ENCODE data around the gene ACAP1. TPM values are rescaled to one million over a fixed set of nuclear protein-coding genes. Genes with fewer than 3 reads are reported as not detected.
"Not testable (repeated sequence)": the region's sequence is repeated elsewhere in the genome, so short reads cannot be mapped to it uniquely, and the experiment has no call there.

ACAP1 gene
- total RNA-seq, 1 donor from 2014 or later: 0.81 TPM

GRCh38 chr17:7329374-7329996 is 6.8 kb upstream of the ACAP1 start:
- peak overlapping the region; percentile 97 for H3K4me3 ChIP-seq (ENCODE audit: low read depth, low read length)
- peak; percentile 19 for TF ChIP-seq CTCF (conservative IDR thresholded peaks at IDR 0.05; ENCODE audit: low read depth, low read length)
- DNase-seq (ENCODE audit: low read depth): peak; percentile 85

DNA sequence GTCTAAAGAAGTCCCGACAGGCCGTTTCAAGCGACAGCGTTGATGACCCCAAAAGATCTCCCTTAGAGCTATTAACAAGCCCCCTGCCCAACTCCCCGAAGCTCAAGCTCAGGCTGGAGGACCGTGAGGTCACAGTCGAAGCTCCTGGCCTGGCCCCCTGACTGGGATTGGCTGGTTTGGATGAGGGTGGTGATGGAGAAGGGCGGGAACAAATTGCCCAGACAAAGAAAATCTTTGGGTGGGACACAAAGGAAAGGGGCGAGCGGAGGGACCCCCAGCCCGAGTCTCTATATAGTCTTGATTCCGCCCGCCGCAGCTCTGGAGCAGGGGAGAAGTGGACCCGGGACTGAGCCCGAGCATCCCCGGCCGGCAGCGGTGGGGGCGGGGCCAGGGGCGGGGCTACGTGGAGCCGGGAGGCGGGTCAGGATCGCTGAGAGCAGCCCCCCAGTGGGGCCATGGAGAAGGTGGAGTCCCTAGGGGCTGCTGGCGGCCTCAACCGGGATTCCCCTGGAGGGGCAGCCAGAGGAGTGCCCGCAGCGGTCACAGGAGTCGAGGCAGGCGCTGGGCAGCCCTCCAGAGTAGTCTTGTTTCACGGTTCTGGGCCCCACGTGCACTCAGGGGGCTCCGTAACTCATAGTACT is 6.2 kb upstream of the ACAP1 start:
- no peak for TF ChIP-seq CTCF (conservative IDR thresholded peaks at IDR 0.05; ENCODE audit: low read depth, low read length)
- H3K4me3 ChIP-seq (ENCODE audit: low read depth, low read length): peak overlapping the region; percentile 97
- DNase-seq (ENCODE audit: low read depth): no peak

DNA sequence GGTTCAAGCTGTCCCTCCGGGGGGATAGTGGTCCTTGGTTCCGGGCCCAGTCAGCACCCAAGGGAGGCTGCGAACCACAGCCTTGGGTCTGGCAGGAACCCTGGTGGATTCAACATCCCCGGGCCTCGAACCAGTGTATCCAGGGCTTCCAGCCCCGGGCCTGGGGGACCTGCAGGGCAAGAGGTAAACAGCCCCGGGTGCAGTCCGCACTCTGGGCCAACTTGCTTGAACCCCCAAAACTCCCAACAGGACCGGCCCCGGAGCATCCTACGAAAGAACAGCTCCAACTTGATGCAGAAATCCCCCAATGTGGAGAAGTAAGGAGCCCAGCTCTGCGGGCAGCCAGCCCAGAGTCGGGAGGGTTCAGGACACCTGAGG is 5.7 kb upstream of the ACAP1 start:
- no peak for TF ChIP-seq CTCF (conservative IDR thresholded peaks at IDR 0.05; ENCODE audit: low read depth, low read length)
- peak overlapping the region; percentile 97 for H3K4me3 ChIP-seq (ENCODE audit: low read depth, low read length)
- DNase-seq (ENCODE audit: low read depth): no peak

- no peak overlapping the region for H3K4me3 ChIP-seq (ENCODE audit: low read depth, low read length)
- TF ChIP-seq CTCF (conservative IDR thresholded peaks at IDR 0.05; ENCODE audit: low read depth, low read length): no peak
- DNase-seq (ENCODE audit: low read depth): no peak
Observed at GRCh38 chr17:7332111-7332510, 4.2 kb upstream of the ACAP1 start.

GRCh38 chr17:7332600-7333069 is 3.7 kb upstream of the ACAP1 start:
- H3K4me3 ChIP-seq (ENCODE audit: low read depth, low read length); DNase-seq (ENCODE audit: low read depth): not testable (repeated sequence)

GRCh38 chr17:7334938-7335538 is 1.3 kb upstream of the ACAP1 start:
- DNase-seq (ENCODE audit: low read depth): no peak
- H3K4me3 ChIP-seq (ENCODE audit: low read depth, low read length): no peak overlapping the region
- no peak for TF ChIP-seq CTCF (conservative IDR thresholded peaks at IDR 0.05; ENCODE audit: low read depth, low read length)

DNA sequence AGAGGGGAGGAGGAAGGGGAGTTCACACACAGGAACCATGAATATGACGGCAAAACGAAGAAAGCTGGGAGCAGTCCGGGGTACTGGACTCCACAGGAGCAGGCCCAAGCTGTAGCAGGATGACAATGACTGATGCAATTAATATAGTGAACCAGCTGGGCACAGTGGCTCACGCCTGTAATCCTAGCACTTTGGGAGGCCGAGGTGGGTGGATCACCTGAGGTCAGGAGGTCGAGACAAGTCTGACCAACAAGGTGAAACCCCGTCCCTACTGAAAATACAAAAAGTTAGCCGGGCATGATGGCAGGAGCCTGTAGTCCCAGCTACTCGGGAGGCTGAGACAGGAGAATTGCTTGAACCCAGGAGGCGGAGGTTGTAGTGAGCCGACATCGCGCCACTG is 564 bp upstream of the ACAP1 start:
- DNase-seq (ENCODE audit: low read depth); H3K4me3 ChIP-seq (ENCODE audit: low read depth, low read length): not testable (repeated sequence)

DNA sequence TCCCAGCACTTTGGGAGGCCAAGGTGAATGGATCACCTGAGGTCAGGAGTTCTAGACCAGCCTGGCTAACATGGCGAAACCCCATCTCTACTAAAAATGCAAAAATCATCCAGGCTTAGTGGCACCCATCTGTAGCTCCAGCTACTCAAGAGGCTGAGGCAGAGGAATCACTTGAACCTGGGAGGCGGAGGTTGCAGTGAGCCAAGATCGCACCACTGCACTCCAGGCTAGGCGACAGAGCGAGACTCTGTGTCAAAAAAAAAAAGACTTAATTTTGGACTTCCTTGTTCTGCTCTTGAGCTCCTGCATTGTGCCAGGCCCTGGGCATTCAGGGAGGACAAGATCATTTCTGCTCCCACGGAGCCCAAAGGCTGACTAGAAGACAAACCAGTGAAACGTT is 1.3 kb downstream of the ACAP1 start:
- DNase-seq (ENCODE audit: low read depth); H3K4me3 ChIP-seq (ENCODE audit: low read depth, low read length): not testable (repeated sequence)

All from epithelial cell of proximal tubule (primary cell).